Measurements from ENCODE around the gene INSM2.
A peak's percentile ranks its signal among the peaks of the same experiment; 100 is the strongest.

The INSM2 gene

GRCh38 chr14:35533357-35534207 lies at the start of gene INSM2:
Gene INSM2 (plus strand): TSS chr14:35534164. CDS start chr14:35534253, 89 bp downstream.
- peak within 1 kb of the TSS; percentile 80 for H3K4me3 Mint-ChIP-seq
- ATAC-seq (ENCODE audit: low read depth) (peak; percentile 62), DNase-seq (ENCODE audit: low spot score in 2 of 2) (peak; percentile 21 to 32)
- H3K36me3 Mint-ChIP-seq: peaks cover 3% of the 10 kb centered on the region
- peaks cover 6% of the 10 kb centered on the region for H3K4me1 Mint-ChIP-seq
- no peaks in the 10 kb centered on the region for H3K9me3 Mint-ChIP-seq
- H3K27ac Mint-ChIP-seq: no peak within 1 kb of the TSS
- H3K27me3 Mint-ChIP-seq: peaks cover 18% of the 10 kb centered on the region

GRCh38 chr14:35492569-35493014 lies 41.4 kb upstream of the INSM2 start:
- H3K9me3 Mint-ChIP-seq: peaks cover 8% of the 10 kb centered on the region
- H3K36me3 Mint-ChIP-seq: peaks cover 2% of the 10 kb centered on the region
- peaks cover 12% of the 10 kb centered on the region for H3K27me3 Mint-ChIP-seq
- ATAC-seq (ENCODE audit: low read depth) (no peak), DNase-seq (ENCODE audit: low spot score in 2 of 2) (no peak)
- no peaks in the 10 kb centered on the region for H3K4me1 Mint-ChIP-seq
- H3K27ac Mint-ChIP-seq: no peak overlapping the region
- H3K4me3 Mint-ChIP-seq: no peak overlapping the region

- Mint-ChIP-seq H3K27ac (no peak overlapping the region), H3K4me1 (no peaks in the 10 kb centered on the region), H3K4me3 (no peak overlapping the region), H3K36me3 (peaks cover 2% of the 10 kb centered on the region), H3K27me3 (peaks cover 14% of the 10 kb centered on the region), H3K9me3 (peaks cover 8% of the 10 kb centered on the region)
- DNase-seq (ENCODE audit: low spot score in 2 of 2) (no peak), ATAC-seq (ENCODE audit: low read depth) (no peak)
Observed at GRCh38 chr14:35495278-35495677, 38.7 kb upstream of the INSM2 start.

- no peaks in the 10 kb centered on the region for H3K4me1 Mint-ChIP-seq
- no peaks in the 10 kb centered on the region for H3K36me3 Mint-ChIP-seq
- DNase-seq (ENCODE audit: low spot score in 2 of 2): no peak
- H3K27ac Mint-ChIP-seq: no peak overlapping the region
- ATAC-seq (ENCODE audit: low read depth): no peak
- no peak overlapping the region for H3K4me3 Mint-ChIP-seq
- H3K27me3 Mint-ChIP-seq: peaks cover 11% of the 10 kb centered on the region
- no peaks in the 10 kb centered on the region for H3K9me3 Mint-ChIP-seq
Observed at GRCh38 chr14:35499180-35499579, 34.8 kb upstream of the INSM2 start.

GRCh38 chr14:35503646-35504045 lies 30.3 kb upstream of the INSM2 start:
- Mint-ChIP-seq H3K4me1 (no peaks in the 10 kb centered on the region), H3K4me3 (no peak overlapping the region)

GRCh38 chr14:35504260-35504659 lies 29.7 kb upstream of the INSM2 start:
- H3K4me1 Mint-ChIP-seq: no peaks in the 10 kb centered on the region
- no peak overlapping the region for H3K4me3 Mint-ChIP-seq
- H3K9me3 Mint-ChIP-seq: no peaks in the 10 kb centered on the region
- ATAC-seq (ENCODE audit: low read depth) (no peak), DNase-seq (ENCODE audit: low spot score in 2 of 2) (no peak)
- no peaks in the 10 kb centered on the region for H3K36me3 Mint-ChIP-seq
- H3K27ac Mint-ChIP-seq: no peak overlapping the region
- peaks cover 3% of the 10 kb centered on the region for H3K27me3 Mint-ChIP-seq

More at GRCh38 chr14:35503646-35504045, 30.3 kb upstream of the INSM2 start:
- ATAC-seq (ENCODE audit: low read depth) (no peak), DNase-seq (ENCODE audit: low spot score in 2 of 2) (no peak)
- H3K9me3 Mint-ChIP-seq: no peaks in the 10 kb centered on the region
- no peak overlapping the region for H3K27ac Mint-ChIP-seq
- peaks cover 3% of the 10 kb centered on the region for H3K27me3 Mint-ChIP-seq
- no peaks in the 10 kb centered on the region for H3K36me3 Mint-ChIP-seq

GRCh38 chr14:35506461-35506860 lies 27.5 kb upstream of the INSM2 start:
- DNase-seq (ENCODE audit: low spot score in 2 of 2) (no peak), ATAC-seq (ENCODE audit: low read depth) (no peak)
- Mint-ChIP-seq H3K4me1 (no peaks in the 10 kb centered on the region), H3K27me3 (peaks cover 3% of the 10 kb centered on the region), H3K9me3 (no peaks in the 10 kb centered on the region), H3K27ac (no peak overlapping the region), H3K36me3 (no peaks in the 10 kb centered on the region), H3K4me3 (no peak overlapping the region)

GRCh38 chr14:35506927-35507326 lies 27.0 kb upstream of the INSM2 start:
- Mint-ChIP-seq H3K27ac (no peak overlapping the region), H3K27me3 (peaks cover 3% of the 10 kb centered on the region)

GRCh38 chr14:35509846-35510245 lies 24.1 kb upstream of the INSM2 start:
- H3K36me3 Mint-ChIP-seq: no peaks in the 10 kb centered on the region
- no peak overlapping the region for H3K4me3 Mint-ChIP-seq
- H3K27ac Mint-ChIP-seq: no peak overlapping the region
- no peaks in the 10 kb centered on the region for H3K4me1 Mint-ChIP-seq
- ATAC-seq (ENCODE audit: low read depth): no peak
- no peaks in the 10 kb centered on the region for H3K27me3 Mint-ChIP-seq
- no peak for DNase-seq (ENCODE audit: low spot score in 2 of 2)
- no peaks in the 10 kb centered on the region for H3K9me3 Mint-ChIP-seq

More at GRCh38 chr14:35506927-35507326, 27.0 kb upstream of the INSM2 start:
- Mint-ChIP-seq H3K4me3 (no peak overlapping the region), H3K4me1 (no peaks in the 10 kb centered on the region), H3K9me3 (no peaks in the 10 kb centered on the region), H3K36me3 (no peaks in the 10 kb centered on the region)
- ATAC-seq (ENCODE audit: low read depth) (no peak), DNase-seq (ENCODE audit: low spot score in 2 of 2) (no peak)

- no peaks in the 10 kb centered on the region for H3K27me3 Mint-ChIP-seq
- ATAC-seq (ENCODE audit: low read depth) (no peak), DNase-seq (ENCODE audit: low spot score in 2 of 2) (no peak)
- no peak overlapping the region for H3K27ac Mint-ChIP-seq
- no peaks in the 10 kb centered on the region for H3K4me1 Mint-ChIP-seq
- no peak overlapping the region for H3K4me3 Mint-ChIP-seq
- no peaks in the 10 kb centered on the region for H3K36me3 Mint-ChIP-seq
- H3K9me3 Mint-ChIP-seq: no peaks in the 10 kb centered on the region
Observed at GRCh38 chr14:35512765-35513164, 21.2 kb upstream of the INSM2 start.

GRCh38 chr14:35515916-35516315 lies 18.0 kb upstream of the INSM2 start:
- Mint-ChIP-seq H3K4me3 (no peak overlapping the region), H3K27ac (no peak overlapping the region), H3K9me3 (no peaks in the 10 kb centered on the region), H3K36me3 (no peaks in the 10 kb centered on the region), H3K4me1 (no peaks in the 10 kb centered on the region), H3K27me3 (no peaks in the 10 kb centered on the region)
- ATAC-seq (ENCODE audit: low read depth) (no peak), DNase-seq (ENCODE audit: low spot score in 2 of 2) (no peak)

GRCh38 chr14:35519986-35520385 lies 14.0 kb upstream of the INSM2 start:
- Mint-ChIP-seq H3K4me3 (no peak overlapping the region), H3K4me1 (no peaks in the 10 kb centered on the region), H3K36me3 (no peaks in the 10 kb centered on the region), H3K9me3 (no peaks in the 10 kb centered on the region), H3K27ac (no peak overlapping the region), H3K27me3 (no peaks in the 10 kb centered on the region)
- DNase-seq (ENCODE audit: low spot score in 2 of 2) (no peak), ATAC-seq (ENCODE audit: low read depth) (no peak)

- H3K9me3 Mint-ChIP-seq: no peaks in the 10 kb centered on the region
- H3K4me1 Mint-ChIP-seq: no peaks in the 10 kb centered on the region
- no peaks in the 10 kb centered on the region for H3K36me3 Mint-ChIP-seq
- DNase-seq (ENCODE audit: low spot score in 2 of 2) (no peak), ATAC-seq (ENCODE audit: low read depth) (no peak)
- H3K27me3 Mint-ChIP-seq: peaks cover 9% of the 10 kb centered on the region
- no peak overlapping the region for H3K27ac Mint-ChIP-seq
- no peak overlapping the region for H3K4me3 Mint-ChIP-seq
Observed at GRCh38 chr14:35525695-35526094, 8.3 kb upstream of the INSM2 start.

GRCh38 chr14:35526962-35527361 lies 7.0 kb upstream of the INSM2 start:
- no peaks in the 10 kb centered on the region for H3K4me1 Mint-ChIP-seq
- no peak overlapping the region for H3K27ac Mint-ChIP-seq
- H3K4me3 Mint-ChIP-seq: no peak overlapping the region
- no peaks in the 10 kb centered on the region for H3K9me3 Mint-ChIP-seq
- H3K27me3 Mint-ChIP-seq: peaks cover 9% of the 10 kb centered on the region
- no peaks in the 10 kb centered on the region for H3K36me3 Mint-ChIP-seq
- no peak for DNase-seq (ENCODE audit: low spot score in 2 of 2)
- no peak for ATAC-seq (ENCODE audit: low read depth)

Measured in memory B cell (primary cell).